AG10803 (cell line): ENCODE measurements around the gene NEMP2.
"Not testable (repeated sequence)": the region's sequence is repeated elsewhere in the genome, so short reads cannot be mapped to it uniquely, and the experiment has no call there.

ENCODE experiments used
- DNase-seq: peaks from one replicate; pipeline ENCODE4 v3.0.0; 2010; ENCODE audit warnings: low read depth
- H3K4me3 ChIP-seq: 2 replicates; pipeline ENCODE4 v1.5.1; 2011; ENCODE audit warnings: mild to moderate bottlenecking, low read length, control low read depth
- TF ChIP-seq, protein P1 (sequence below): conservative IDR thresholded peaks from 2 replicates; pipeline ENCODE4 v1.5.1; 2011; ENCODE audit warnings: mild to moderate bottlenecking, low read length, control low read depth, inconsistent platforms

The NEMP2 gene

DNA sequence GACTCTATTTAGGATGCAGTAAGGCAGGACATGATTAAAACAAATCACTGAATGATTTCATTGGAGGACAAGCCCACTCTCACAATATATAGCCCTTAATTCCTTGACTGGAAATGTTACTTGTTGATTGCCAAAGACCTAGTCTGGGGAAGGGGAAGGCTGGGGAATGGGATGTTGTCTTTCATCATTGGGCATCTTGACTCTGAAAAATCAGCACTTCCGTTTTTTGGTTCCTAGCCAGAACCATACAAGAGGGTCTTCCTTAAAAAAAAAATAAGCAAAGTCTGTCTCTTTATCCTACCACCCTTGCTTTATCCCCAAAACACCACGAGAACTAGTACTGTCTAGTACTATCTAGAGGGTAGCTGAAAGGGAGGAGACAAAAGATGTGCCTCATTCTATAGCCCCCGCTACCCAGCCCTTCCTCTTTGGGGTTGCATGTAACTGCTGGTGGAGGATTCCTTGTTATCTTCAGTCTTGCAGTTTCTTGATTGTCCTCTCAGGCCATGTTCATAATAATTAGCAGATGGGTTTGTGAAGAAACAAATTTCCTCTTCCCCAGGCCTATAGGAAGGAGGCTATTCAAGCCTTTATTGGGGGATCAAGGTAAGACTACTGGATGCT is 55.8 kb downstream of the NEMP2 start:
- DNase-seq: no peak
- no peak overlapping the region for H3K4me3 ChIP-seq
- TF ChIP-seq, protein P1, sequence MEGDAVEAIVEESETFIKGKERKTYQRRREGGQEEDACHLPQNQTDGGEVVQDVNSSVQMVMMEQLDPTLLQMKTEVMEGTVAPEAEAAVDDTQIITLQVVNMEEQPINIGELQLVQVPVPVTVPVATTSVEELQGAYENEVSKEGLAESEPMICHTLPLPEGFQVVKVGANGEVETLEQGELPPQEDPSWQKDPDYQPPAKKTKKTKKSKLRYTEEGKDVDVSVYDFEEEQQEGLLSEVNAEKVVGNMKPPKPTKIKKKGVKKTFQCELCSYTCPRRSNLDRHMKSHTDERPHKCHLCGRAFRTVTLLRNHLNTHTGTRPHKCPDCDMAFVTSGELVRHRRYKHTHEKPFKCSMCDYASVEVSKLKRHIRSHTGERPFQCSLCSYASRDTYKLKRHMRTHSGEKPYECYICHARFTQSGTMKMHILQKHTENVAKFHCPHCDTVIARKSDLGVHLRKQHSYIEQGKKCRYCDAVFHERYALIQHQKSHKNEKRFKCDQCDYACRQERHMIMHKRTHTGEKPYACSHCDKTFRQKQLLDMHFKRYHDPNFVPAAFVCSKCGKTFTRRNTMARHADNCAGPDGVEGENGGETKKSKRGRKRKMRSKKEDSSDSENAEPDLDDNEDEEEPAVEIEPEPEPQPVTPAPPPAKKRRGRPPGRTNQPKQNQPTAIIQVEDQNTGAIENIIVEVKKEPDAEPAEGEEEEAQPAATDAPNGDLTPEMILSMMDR: no peak

GRCh38 chr2:190477661-190478454 is 56.7 kb downstream of the NEMP2 start:
- TF ChIP-seq, protein P1: no peak
- H3K4me3 ChIP-seq: no peak overlapping the region
- DNase-seq: peak; percentile 31

DNA sequence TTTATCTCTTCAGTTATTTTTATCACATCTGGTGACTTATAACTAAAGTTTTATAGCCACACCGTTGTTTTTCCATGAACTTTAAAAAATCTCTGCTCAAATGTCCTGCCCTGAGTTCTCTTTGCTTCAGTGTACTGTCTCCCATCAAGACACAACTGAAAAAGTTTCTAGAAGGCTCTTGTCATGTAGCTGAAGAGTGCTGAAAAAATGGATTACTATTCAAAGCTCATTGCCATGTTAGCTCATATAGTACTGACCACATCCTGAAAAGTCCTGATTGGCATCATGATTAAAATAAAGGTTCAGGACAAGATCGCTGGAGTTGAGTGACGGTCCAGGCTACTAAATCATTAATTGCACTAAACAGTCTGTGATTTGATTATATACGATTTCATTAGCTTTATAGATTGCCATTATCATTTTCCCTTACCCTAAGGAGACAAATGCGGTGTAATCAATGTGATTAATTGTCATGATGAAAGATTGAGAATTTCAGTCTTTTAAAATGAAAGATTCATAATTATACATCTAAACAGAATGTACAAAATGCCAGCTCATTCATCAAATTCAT is 64.2 kb downstream of the NEMP2 start:
- TF ChIP-seq, protein P1: no peak
- no peak overlapping the region for H3K4me3 ChIP-seq
- DNase-seq: no peak

DNA sequence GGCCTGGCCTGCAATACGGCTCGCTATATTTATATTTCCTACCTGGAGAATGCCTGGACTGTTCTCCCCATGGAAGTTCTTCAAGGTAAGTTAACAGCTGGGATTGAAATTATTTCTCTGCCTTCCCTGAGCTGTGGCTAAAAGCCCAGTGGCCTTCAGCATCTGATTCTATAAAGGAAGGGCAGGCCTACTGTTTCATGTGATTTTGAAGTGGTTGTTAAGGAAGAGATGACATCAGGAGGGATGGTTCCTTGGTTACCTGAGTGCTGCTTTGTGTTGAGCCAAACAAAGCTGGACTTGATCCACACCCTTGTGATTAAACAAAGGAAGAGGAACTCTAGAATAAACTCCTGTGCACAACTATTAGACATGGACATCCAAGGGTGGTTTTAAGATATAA is 64.8 kb downstream of the NEMP2 start:
- no peak overlapping the region for H3K4me3 ChIP-seq
- DNase-seq: peak; percentile 64
- TF ChIP-seq, protein P1: no peak

DNA sequence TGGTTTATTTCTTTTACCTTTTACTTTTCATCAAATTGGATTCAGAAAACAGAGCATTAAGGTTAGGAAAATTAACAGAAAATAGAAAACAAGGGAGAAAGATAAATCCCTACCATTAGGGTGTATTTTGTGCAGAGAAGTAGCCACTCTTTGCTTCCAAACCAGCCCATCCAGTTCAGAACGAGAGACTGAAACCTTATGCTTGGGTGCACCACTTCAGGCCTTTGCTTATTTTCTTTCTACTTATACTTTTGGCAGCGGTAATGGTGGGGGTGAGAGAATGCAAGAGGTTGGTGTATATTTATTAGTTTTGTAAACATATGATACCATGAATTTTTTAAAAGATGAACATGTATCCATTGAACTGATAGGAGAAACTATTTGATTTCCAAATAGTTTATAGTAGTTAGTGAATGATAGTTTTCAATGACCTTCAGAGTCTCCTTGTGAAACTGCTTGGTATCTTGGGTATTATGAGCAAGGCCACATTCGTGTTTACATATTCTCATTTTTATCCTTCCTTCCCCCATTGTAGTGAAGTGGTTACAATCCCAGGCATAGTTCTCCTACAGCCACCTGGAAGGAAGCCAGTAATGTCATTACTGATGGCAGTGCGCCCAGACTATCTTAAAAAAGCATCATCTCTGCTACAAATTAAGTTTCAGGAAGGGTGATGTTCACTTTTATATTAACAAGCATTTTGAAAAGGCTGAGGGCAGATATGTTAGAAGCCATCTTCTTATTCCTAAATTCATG is 65.5 kb downstream of the NEMP2 start:
- TF ChIP-seq, protein P1: no peak
- peak; percentile 96 for DNase-seq
- no peak overlapping the region for H3K4me3 ChIP-seq

DNA sequence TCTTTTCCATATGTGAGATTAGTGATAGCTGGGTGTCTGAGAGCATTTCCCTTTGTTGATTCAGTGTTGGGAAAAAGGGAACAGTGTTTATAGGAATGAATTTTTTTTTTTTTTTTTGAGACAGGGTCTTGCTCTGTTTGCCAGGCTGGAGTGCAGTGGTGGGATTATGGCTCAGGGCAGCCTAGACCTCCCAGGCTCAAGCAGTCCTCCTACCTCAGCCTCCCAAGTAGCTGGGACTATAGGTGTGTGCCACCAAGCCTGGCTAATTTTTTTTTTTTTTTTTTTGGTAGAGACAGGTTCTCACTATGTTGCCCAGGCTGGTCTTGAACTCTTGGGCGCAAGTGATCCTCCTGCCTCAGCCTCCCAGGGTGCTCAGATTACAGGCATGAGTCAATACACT is 66.2 kb downstream of the NEMP2 start:
- not testable (repeated sequence) for DNase-seq, H3K4me3 ChIP-seq

DNA sequence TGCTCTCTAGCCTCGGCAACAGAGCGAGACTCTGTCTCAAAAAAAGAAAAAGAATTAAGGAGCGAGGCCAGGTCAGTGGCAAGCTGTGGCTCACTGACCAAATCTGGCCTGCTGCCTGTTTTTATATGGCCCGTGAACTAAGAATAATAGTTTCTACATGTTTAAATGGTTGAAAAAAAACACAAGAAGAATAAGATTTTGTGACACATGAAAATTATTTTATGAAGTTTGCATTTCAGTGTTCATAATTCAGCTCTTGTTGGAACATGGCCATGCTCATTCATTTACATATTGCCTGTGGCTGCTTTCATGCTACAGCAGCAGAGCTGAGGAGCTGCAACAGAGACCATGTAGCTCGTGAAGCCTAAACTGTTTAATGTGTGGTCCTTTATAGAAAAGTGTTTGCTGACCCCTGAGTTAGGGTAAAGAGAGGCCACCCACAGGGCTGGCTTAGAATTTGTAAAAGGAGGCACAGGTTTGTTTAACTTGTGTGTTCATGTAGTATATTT is 66.9 kb downstream of the NEMP2 start:
- TF ChIP-seq, protein P1: no peak
- no peak overlapping the region for H3K4me3 ChIP-seq
- peak; percentile 52 for DNase-seq
